Activated CD8-positive, alpha-beta memory T cell treated with anti-CD3 and anti-CD28 coated beads, Interleukin-2, amount 10 ng/mL, durations not matched to agents 7 days and 5 days (primary cell): ENCODE results near the gene ANKRD22. TPM values are rescaled to one million over a fixed set of nuclear protein-coding genes. Genes with fewer than 3 reads are reported as not detected.
"Not testable (repeated sequence)": the region's sequence is repeated elsewhere in the genome, so short reads cannot be mapped to it uniquely, and the experiment has no call there.

Experiments
- ATAC-seq: fragments of 150-1000 bp; cut with Tn5 transposase; one replicate; pipeline ENCODE4 v1.10.0; 2021; ENCODE audit warnings: moderate library complexity
- CTCF ChIA-PET: fragments of 350-600 bp; sonication (Branson Sonifier 250); formaldehyde crosslinking; loops from one replicate; lab custom pipeline; 2021; ENCODE audit warnings: antibody characterized with exemption; lab: Charles Lee
- DNase-seq: peaks from one replicate; pipeline ENCODE4 v3.0.0-alpha.2; 2020
- H3K27ac Mint-ChIP-seq: one replicate; pipeline ENCODE4 v1.8.0; 2021; ENCODE audit warnings: mild to moderate bottlenecking, mixed read lengths
- H3K27me3 Mint-ChIP-seq: one replicate; pipeline ENCODE4 v1.8.0; 2021; ENCODE audit warnings: mixed read lengths
- H3K36me3 Mint-ChIP-seq: one replicate; pipeline ENCODE4 v1.8.0; 2021; ENCODE audit warnings: mild to moderate bottlenecking, mixed read lengths
- H3K4me1 Mint-ChIP-seq: one replicate; pipeline ENCODE4 v1.8.0; 2021; ENCODE audit warnings: mixed read lengths
- H3K4me3 Mint-ChIP-seq: one replicate; pipeline ENCODE4 v1.8.0; 2021; ENCODE audit warnings: mild to moderate bottlenecking, moderate library complexity, mixed read lengths
- H3K9me3 Mint-ChIP-seq: one replicate; pipeline ENCODE4 v1.8.0; 2022; ENCODE audit warnings: low read depth, mixed read lengths
- total RNA-seq, 2 experiments: library from RNA; stranded (reverse); gene quantifications; one replicate each; pipeline ENCODE4 v1.2.3, GENCODE V29; 2021

Gene ANKRD22
- total RNA-seq, 2 experiments from 2014 or later, result 0.37 TPM; not detected in 1

GRCh38 chr10:88886557-88886956 lies 34.9 kb upstream of the ANKRD22 start:
- Mint-ChIP-seq H3K4me1 (peaks cover 77% of the 10 kb centered on the region), H3K27ac (no peak overlapping the region), H3K4me3 (peak overlapping the region; percentile 4), H3K27me3 (no peaks in the 10 kb centered on the region), H3K36me3 (peaks cover 45% of the 10 kb centered on the region), H3K9me3 (no peaks in the 10 kb centered on the region)
- ATAC-seq (peak; percentile 70), DNase-seq (peak; percentile 52)
- CTCF ChIA-PET, result interaction anchor here (1.1 to 2.3 kb wide), 7 partner anchors 9 to 63 kb away, joined by 3 to 11 read pairs (median 4); no protein-coding TSS in a partner anchor

GRCh38 chr10:88883448-88883809 lies 31.8 kb upstream of the ANKRD22 start:
- H3K4me1 Mint-ChIP-seq, result peaks cover 74% of the 10 kb centered on the region
- CTCF ChIA-PET, result interaction anchor here (2.5 kb wide), 1 partner anchor 47 kb away, joined by 19 read pairs; no protein-coding TSS in a partner anchor
- peak overlapping the region; percentile 88 for H3K27ac Mint-ChIP-seq
- H3K36me3 Mint-ChIP-seq, result peaks cover 39% of the 10 kb centered on the region
- ATAC-seq (no peak), DNase-seq (no peak)
- H3K4me3 Mint-ChIP-seq, result peak overlapping the region; percentile 99
- no peaks in the 10 kb centered on the region for H3K9me3 Mint-ChIP-seq
- H3K27me3 Mint-ChIP-seq, result no peaks in the 10 kb centered on the region

- Mint-ChIP-seq H3K36me3 (peaks cover 39% of the 10 kb centered on the region), H3K4me1 (peaks cover 72% of the 10 kb centered on the region), H3K27ac (peak overlapping the region; percentile 99), H3K4me3 (peak overlapping the region; percentile 99)
- H3K9me3 Mint-ChIP-seq, ATAC-seq, DNase-seq, H3K27me3 Mint-ChIP-seq: not testable (repeated sequence)
- CTCF ChIA-PET, result interaction anchor here (1.4 to 4.0 kb wide), 3 partner anchors 18 to 58 kb away, joined by 3 to 39 read pairs (median 17); no protein-coding TSS in a partner anchor
These were observed 31.2 kb upstream of the ANKRD22 start for GRCh38 chr10:88882646-88883447.

GRCh38 chr10:88881922-88882645 lies 30.4 kb upstream of the ANKRD22 start:
- Mint-ChIP-seq H3K27me3 (no peaks in the 10 kb centered on the region), H3K4me3 (peak overlapping the region; percentile 99), H3K27ac (peak overlapping the region; percentile 99), H3K4me1 (peaks cover 67% of the 10 kb centered on the region), H3K36me3 (peaks cover 39% of the 10 kb centered on the region), H3K9me3 (peaks cover under 1% of the 10 kb centered on the region)
- CTCF ChIA-PET, result interaction anchor here (1.2 to 4.0 kb wide), 5 partner anchors 19 to 108 kb away, joined by 3 to 39 read pairs (median 10); partner anchors contain the start of gene FAS
- DNase-seq, result no peak
- ATAC-seq, result no peak

- CTCF ChIA-PET, result interaction anchor here (1.2 to 4.0 kb wide), 7 partner anchors 20 to 109 kb away, joined by 3 to 39 read pairs (median 8); partner anchors contain the start of gene FAS
- DNase-seq (no peak), ATAC-seq (no peak)
- peaks cover 41% of the 10 kb centered on the region for H3K36me3 Mint-ChIP-seq
- H3K27ac Mint-ChIP-seq, result peak overlapping the region; percentile 99
- H3K4me1 Mint-ChIP-seq, result peaks cover 62% of the 10 kb centered on the region
- H3K4me3 Mint-ChIP-seq, result peak overlapping the region; percentile 99
- peaks cover 2% of the 10 kb centered on the region for H3K9me3 Mint-ChIP-seq
- H3K27me3 Mint-ChIP-seq, result no peaks in the 10 kb centered on the region
These were observed 29.7 kb upstream of the ANKRD22 start for GRCh38 chr10:88881320-88881719.

- peak overlapping the region; percentile 99 for H3K27ac Mint-ChIP-seq
- ATAC-seq, result peak; percentile 79
- H3K36me3 Mint-ChIP-seq, result peaks cover 39% of the 10 kb centered on the region
- DNase-seq, result peak; percentile 92
- no peaks in the 10 kb centered on the region for H3K27me3 Mint-ChIP-seq
- peaks cover 2% of the 10 kb centered on the region for H3K9me3 Mint-ChIP-seq
- peak overlapping the region; percentile 99 for H3K4me3 Mint-ChIP-seq
- CTCF ChIA-PET, result interaction anchor here (0.8 to 4.0 kb wide), 17 partner anchors 8 to 297 kb away, joined by 3 to 39 read pairs (median 4); partner anchors contain the start of genes FAS and RNLS
- peaks cover 57% of the 10 kb centered on the region for H3K4me1 Mint-ChIP-seq
These were observed 28.8 kb upstream of the ANKRD22 start for GRCh38 chr10:88880282-88881076.

GRCh38 chr10:88879534-88880281 lies 28.1 kb upstream of the ANKRD22 start, which contains the start of gene STAMBPL1:
Gene STAMBPL1, plus strand, starts transcription at chr10:88880245. Its CDS starts 21,464 bp downstream, at chr10:88901709.
- peaks cover 50% of the 10 kb centered on the region for H3K4me1 Mint-ChIP-seq
- no peaks in the 10 kb centered on the region for H3K27me3 Mint-ChIP-seq
- CTCF ChIA-PET, result interaction anchor here (0.8 to 4.0 kb wide), 16 partner anchors 9 to 296 kb away, joined by 3 to 39 read pairs (median 4); partner anchors contain the start of genes FAS and RNLS
- ATAC-seq, result peak; percentile 67
- H3K9me3 Mint-ChIP-seq, result peaks cover 2% of the 10 kb centered on the region
- DNase-seq, result peak; percentile 92
- H3K27ac Mint-ChIP-seq, result peak within 1 kb of the TSS; percentile 99
- H3K36me3 Mint-ChIP-seq, result peaks cover 39% of the 10 kb centered on the region
- H3K4me3 Mint-ChIP-seq, result peak within 1 kb of the TSS; percentile 99

GRCh38 chr10:88877298-88877697 lies 25.7 kb upstream of the ANKRD22 start:
- CTCF ChIA-PET, result interaction anchor here (1.1 to 1.4 kb wide), 3 partner anchors 10 to 55 kb away, joined by 3 to 5 read pairs (median 5); no protein-coding TSS in a partner anchor
- DNase-seq (no peak), ATAC-seq (no peak)
- peaks cover 27% of the 10 kb centered on the region for H3K4me1 Mint-ChIP-seq
- H3K9me3 Mint-ChIP-seq, result peaks cover 2% of the 10 kb centered on the region
- no peak overlapping the region for H3K27ac Mint-ChIP-seq
- H3K36me3 Mint-ChIP-seq, result peaks cover 22% of the 10 kb centered on the region
- H3K27me3 Mint-ChIP-seq, result no peaks in the 10 kb centered on the region
- no peak overlapping the region for H3K4me3 Mint-ChIP-seq

- ATAC-seq (no peak), DNase-seq (no peak)
- Mint-ChIP-seq H3K27me3 (no peaks in the 10 kb centered on the region), H3K36me3 (peaks cover 11% of the 10 kb centered on the region), H3K4me1 (peaks cover 20% of the 10 kb centered on the region), H3K27ac (no peak overlapping the region), H3K9me3 (peaks cover 2% of the 10 kb centered on the region), H3K4me3 (no peak overlapping the region)
- CTCF ChIA-PET, result interaction anchor here (1.3 kb wide), 1 partner anchor 339 kb away, joined by 3 read pairs; no protein-coding TSS in a partner anchor
These were observed 23.4 kb upstream of the ANKRD22 start for GRCh38 chr10:88875081-88875480.

- H3K36me3 Mint-ChIP-seq, result peaks cover 10% of the 10 kb centered on the region
- CTCF ChIA-PET, result interaction anchor here (1.0 to 1.2 kb wide), 2 partner anchors 13 to 39 kb away, joined by 3 read pairs; no protein-coding TSS in a partner anchor
- peaks cover 15% of the 10 kb centered on the region for H3K4me1 Mint-ChIP-seq
- ATAC-seq (no peak), DNase-seq (no peak)
- no peak overlapping the region for H3K27ac Mint-ChIP-seq
- peaks cover 2% of the 10 kb centered on the region for H3K9me3 Mint-ChIP-seq
- no peak overlapping the region for H3K4me3 Mint-ChIP-seq
- no peaks in the 10 kb centered on the region for H3K27me3 Mint-ChIP-seq
These were observed 22.6 kb upstream of the ANKRD22 start for GRCh38 chr10:88874281-88874680.

- CTCF ChIA-PET, result interaction anchor here (1.0 to 1.2 kb wide), 2 partner anchors 12 to 39 kb away, joined by 3 read pairs; no protein-coding TSS in a partner anchor
- no peak overlapping the region for H3K27ac Mint-ChIP-seq
These were observed 22.1 kb upstream of the ANKRD22 start for GRCh38 chr10:88873757-88874156.

More at GRCh38 chr10:88873757-88874156, 22.1 kb upstream of the ANKRD22 start:
- peaks cover 2% of the 10 kb centered on the region for H3K27me3 Mint-ChIP-seq
- peaks cover 10% of the 10 kb centered on the region for H3K36me3 Mint-ChIP-seq
- peaks cover 9% of the 10 kb centered on the region for H3K4me1 Mint-ChIP-seq
- H3K4me3 Mint-ChIP-seq, result no peak overlapping the region
- peaks cover 2% of the 10 kb centered on the region for H3K9me3 Mint-ChIP-seq
- ATAC-seq, result no peak
- DNase-seq, result no peak
